HL-60 (cell line): ENCODE data around the gene ZNF808.

ENCODE experiments used
- DNase-seq, 2 experiments: peaks; one replicate each; pipeline ENCODE4 v3.0.0-alpha.2; 2010 to 2020; ENCODE audit warnings: low read depth in 1 of 2, low spot score in 1 of 2
- H3K27ac ChIP-seq: fragments of 250-450 bp; sonication (Bioruptor Pico); replicated peaks from 2 replicates; pipeline ENCODE4 v1.5.1; 2020; ENCODE audit warnings: mild to moderate bottlenecking, moderate library complexity
- H3K27me3 ChIP-seq: fragments of 250-450 bp; sonication (Bioruptor Pico); 2 replicates; pipeline ENCODE4 v1.5.1; 2021; ENCODE audit warnings: mild to moderate bottlenecking, moderate library complexity; ENCODE audit not compliant: insufficient read depth, poor library complexity, severe bottlenecking
- H3K4me3 ChIP-seq: replicated peaks from 2 replicates; pipeline ENCODE4 v1.5.1; 2011; ENCODE audit warnings: mild to moderate bottlenecking, control low read depth, low read length; ENCODE audit not compliant: insufficient read depth
- GABPA ChIP-seq: IDR thresholded peaks from 2 replicates; pipeline ENCODE4 v1.6.1; 2012; ENCODE audit warnings: low read depth
- POLR2AphosphoS5 ChIP-seq: IDR thresholded peaks from 2 replicates; pipeline ENCODE4 v1.6.1; 2012; ENCODE audit warnings: low read depth
- SPI1 ChIP-seq: IDR thresholded peaks from 2 replicates; pipeline ENCODE4 v1.6.1; 2012; ENCODE audit warnings: low read depth, mild to moderate bottlenecking, borderline replicate concordance
- TF ChIP-seq, protein P1 (sequence below): IDR thresholded peaks from 2 replicates; pipeline ENCODE4 v1.6.1; 2012; ENCODE audit warnings: low read depth; ENCODE audit not compliant: insufficient replicate concordance
- TF ChIP-seq, protein P2 (sequence below): IDR thresholded peaks from one replicate; pipeline ENCODE4 v1.5.1; 2011; ENCODE audit warnings: low read length, control low read depth, inconsistent platforms; ENCODE audit not compliant: insufficient read depth

The ZNF808 gene

DNA sequence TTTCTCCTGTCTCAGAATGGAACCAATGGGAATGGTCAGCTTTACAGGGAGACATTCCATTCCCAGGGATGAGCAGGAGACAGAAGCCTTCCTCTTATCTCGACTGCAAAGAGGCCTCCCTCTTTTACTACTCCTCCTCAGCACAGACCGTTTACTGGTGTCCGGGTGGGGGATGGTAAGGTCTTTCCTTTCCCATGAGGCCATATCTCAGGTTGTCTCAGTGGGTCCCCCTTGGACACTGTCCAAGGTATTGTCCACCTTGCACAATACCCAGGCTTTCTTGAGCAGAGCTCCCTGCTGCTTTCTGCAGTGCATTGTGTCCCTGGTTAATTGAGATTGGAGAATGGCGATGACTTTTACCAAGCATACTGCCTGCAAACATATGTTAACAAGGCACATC lies 7.5 kb upstream of the ZNF808 start:
- Histone ChIP-seq H3K4me3 (no peak overlapping the region), H3K27ac (no peak overlapping the region), H3K27me3 (no peaks in the 10 kb centered on the region)
- no peak for DNase-seq
- TF ChIP-seq, protein P1, sequence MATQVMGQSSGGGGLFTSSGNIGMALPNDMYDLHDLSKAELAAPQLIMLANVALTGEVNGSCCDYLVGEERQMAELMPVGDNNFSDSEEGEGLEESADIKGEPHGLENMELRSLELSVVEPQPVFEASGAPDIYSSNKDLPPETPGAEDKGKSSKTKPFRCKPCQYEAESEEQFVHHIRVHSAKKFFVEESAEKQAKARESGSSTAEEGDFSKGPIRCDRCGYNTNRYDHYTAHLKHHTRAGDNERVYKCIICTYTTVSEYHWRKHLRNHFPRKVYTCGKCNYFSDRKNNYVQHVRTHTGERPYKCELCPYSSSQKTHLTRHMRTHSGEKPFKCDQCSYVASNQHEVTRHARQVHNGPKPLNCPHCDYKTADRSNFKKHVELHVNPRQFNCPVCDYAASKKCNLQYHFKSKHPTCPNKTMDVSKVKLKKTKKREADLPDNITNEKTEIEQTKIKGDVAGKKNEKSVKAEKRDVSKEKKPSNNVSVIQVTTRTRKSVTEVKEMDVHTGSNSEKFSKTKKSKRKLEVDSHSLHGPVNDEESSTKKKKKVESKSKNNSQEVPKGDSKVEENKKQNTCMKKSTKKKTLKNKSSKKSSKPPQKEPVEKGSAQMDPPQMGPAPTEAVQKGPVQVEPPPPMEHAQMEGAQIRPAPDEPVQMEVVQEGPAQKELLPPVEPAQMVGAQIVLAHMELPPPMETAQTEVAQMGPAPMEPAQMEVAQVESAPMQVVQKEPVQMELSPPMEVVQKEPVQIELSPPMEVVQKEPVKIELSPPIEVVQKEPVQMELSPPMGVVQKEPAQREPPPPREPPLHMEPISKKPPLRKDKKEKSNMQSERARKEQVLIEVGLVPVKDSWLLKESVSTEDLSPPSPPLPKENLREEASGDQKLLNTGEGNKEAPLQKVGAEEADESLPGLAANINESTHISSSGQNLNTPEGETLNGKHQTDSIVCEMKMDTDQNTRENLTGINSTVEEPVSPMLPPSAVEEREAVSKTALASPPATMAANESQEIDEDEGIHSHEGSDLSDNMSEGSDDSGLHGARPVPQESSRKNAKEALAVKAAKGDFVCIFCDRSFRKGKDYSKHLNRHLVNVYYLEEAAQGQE, result no peak
- TF ChIP-seq POLR2AphosphoS5, result no peak
- TF ChIP-seq SPI1, result no peak
- no peak for TF ChIP-seq GABPA
- TF ChIP-seq, protein P2, sequence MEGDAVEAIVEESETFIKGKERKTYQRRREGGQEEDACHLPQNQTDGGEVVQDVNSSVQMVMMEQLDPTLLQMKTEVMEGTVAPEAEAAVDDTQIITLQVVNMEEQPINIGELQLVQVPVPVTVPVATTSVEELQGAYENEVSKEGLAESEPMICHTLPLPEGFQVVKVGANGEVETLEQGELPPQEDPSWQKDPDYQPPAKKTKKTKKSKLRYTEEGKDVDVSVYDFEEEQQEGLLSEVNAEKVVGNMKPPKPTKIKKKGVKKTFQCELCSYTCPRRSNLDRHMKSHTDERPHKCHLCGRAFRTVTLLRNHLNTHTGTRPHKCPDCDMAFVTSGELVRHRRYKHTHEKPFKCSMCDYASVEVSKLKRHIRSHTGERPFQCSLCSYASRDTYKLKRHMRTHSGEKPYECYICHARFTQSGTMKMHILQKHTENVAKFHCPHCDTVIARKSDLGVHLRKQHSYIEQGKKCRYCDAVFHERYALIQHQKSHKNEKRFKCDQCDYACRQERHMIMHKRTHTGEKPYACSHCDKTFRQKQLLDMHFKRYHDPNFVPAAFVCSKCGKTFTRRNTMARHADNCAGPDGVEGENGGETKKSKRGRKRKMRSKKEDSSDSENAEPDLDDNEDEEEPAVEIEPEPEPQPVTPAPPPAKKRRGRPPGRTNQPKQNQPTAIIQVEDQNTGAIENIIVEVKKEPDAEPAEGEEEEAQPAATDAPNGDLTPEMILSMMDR, result no peak

DNA sequence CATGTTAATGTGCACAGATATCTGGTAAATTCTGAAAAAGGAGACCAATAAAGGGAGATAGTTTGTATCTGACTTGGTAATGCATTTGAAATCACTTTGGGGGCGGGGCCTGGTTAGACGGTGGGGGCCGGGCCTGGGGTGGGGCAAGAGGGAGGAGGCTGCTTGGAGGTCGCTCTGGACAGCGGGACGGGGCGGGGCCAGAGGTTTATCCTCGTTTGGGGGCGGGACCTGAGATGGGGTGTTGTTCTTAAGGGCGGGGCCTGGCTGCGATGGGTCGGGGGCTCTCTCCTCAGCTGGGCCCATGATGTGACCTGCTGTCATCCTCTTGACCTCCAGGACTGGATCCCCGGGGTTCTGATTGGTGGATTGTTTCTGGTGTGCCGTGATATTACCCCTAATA lies 4.9 kb upstream of the ZNF808 start:
- DNase-seq, result no peak
- H3K27me3 ChIP-seq, result no peaks in the 10 kb centered on the region
- TF ChIP-seq GABPA, result no peak
- TF ChIP-seq SPI1, result no peak
- TF ChIP-seq, protein P2, result no peak
- TF ChIP-seq, protein P1, result no peak
- no peak for TF ChIP-seq POLR2AphosphoS5
- no peak overlapping the region for H3K27ac ChIP-seq
- H3K4me3 ChIP-seq, result no peak overlapping the region

DNA sequence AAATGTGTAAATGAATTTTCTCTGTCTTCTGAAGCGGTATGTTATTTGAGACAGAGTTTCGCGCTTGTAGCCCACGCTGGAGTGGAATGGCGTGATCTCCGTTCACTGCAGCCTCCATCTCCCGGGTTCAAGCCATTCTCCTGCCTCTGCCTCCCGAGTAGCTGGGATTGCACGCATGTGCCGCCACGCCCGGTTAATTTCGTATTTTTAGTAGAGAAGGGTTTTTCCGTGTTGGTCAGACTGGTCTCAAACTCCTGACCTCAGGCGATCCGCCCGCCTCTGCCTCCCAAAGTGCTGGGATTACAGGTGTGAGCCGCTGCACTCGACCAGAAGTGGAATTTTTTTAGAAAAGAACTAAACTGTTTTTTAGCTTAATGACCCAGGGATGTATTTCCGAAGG lies 3.4 kb upstream of the ZNF808 start:
- no peak overlapping the region for H3K27ac ChIP-seq

More for the DNA sequence above, 3.4 kb upstream of the ZNF808 start:
- TF ChIP-seq SPI1 (no peak), POLR2AphosphoS5 (no peak), GABPA (no peak)
- TF ChIP-seq, protein P2, result no peak
- TF ChIP-seq, protein P1, result no peak
- no peak for DNase-seq
- Histone ChIP-seq H3K4me3 (no peak overlapping the region), H3K27me3 (no peaks in the 10 kb centered on the region)
